Bronchial epithelial cell (primary cell): ENCODE results near the gene OR8G5. TPM values are rescaled to one million over a fixed set of nuclear protein-coding genes. Genes with fewer than 3 reads are reported as not detected.
"Not testable (repeated sequence)": the region's sequence is repeated elsewhere in the genome, so short reads cannot be mapped to it uniquely, and the experiment has no call there.

Experiments
- DNase-seq: peaks from one replicate; pipeline ENCODE4 v3.0.0-alpha.2; 2010; ENCODE audit warnings: low read depth
- FAIRE-seq: peaks from 2 replicates; lab custom pipeline; 2011; peaks lifted over from hg19 to GRCh38; lab: Jason Lieb, UNC
- H3K27me3 ChIP-seq: 2 replicates; pipeline ENCODE4 v1.5.1; 2011; ENCODE audit warnings: low read length; ENCODE audit not compliant: control insufficient read depth, insufficient read depth
- H3K36me3 ChIP-seq: 2 replicates; pipeline ENCODE4 v1.5.1; 2011; ENCODE audit warnings: low read length; ENCODE audit not compliant: control insufficient read depth, insufficient read depth
- H3K4me3 ChIP-seq: 2 replicates; pipeline ENCODE4 v1.5.1; 2011; ENCODE audit warnings: mild to moderate bottlenecking, low read depth, low read length, control low read depth
- total RNA-seq: library from RNA; depleted of rRNA; stranded (reverse); fragments of >200 nt; gene quantifications from 2 replicates; pipeline ENCODE4 v1.2.1, GENCODE V29; 2014
- TF ChIP-seq, protein P1 (sequence below): IDR thresholded peaks from 2 replicates; pipeline ENCODE4 v1.5.1; 2011; ENCODE audit warnings: mild to moderate bottlenecking, moderate library complexity, low read length, control low read depth, inconsistent platforms; ENCODE audit not compliant: insufficient read depth, severe bottlenecking

The OR8G5 gene
- total RNA-seq, 1 donor from 2014 or later, result not detected

DNA sequence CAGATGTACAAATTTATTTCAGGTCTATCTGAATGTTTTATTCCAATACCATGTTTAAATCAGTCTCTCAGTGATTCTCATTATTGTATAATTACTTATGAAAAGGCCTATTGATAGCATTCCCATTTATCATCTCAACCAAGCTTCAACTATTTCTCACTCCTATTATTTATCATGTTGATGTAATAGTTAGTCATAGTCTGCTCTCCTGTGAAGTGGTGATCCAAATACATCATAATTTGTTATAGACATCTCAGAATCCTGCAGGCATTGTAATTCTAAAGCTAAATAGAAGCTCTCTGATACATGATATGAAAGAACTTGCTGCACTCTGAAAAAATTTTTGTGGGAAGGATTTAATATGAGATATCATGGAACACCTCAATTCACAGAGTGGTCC is 37.0 kb upstream of the OR8G5 start:
- no peaks in the 10 kb centered on the region for H3K27me3 ChIP-seq
- FAIRE-seq, result no peak
- H3K4me3 ChIP-seq, result no peak overlapping the region
- no peaks in the 10 kb centered on the region for H3K36me3 ChIP-seq
- peak; percentile 84 for DNase-seq
- TF ChIP-seq, protein P1, sequence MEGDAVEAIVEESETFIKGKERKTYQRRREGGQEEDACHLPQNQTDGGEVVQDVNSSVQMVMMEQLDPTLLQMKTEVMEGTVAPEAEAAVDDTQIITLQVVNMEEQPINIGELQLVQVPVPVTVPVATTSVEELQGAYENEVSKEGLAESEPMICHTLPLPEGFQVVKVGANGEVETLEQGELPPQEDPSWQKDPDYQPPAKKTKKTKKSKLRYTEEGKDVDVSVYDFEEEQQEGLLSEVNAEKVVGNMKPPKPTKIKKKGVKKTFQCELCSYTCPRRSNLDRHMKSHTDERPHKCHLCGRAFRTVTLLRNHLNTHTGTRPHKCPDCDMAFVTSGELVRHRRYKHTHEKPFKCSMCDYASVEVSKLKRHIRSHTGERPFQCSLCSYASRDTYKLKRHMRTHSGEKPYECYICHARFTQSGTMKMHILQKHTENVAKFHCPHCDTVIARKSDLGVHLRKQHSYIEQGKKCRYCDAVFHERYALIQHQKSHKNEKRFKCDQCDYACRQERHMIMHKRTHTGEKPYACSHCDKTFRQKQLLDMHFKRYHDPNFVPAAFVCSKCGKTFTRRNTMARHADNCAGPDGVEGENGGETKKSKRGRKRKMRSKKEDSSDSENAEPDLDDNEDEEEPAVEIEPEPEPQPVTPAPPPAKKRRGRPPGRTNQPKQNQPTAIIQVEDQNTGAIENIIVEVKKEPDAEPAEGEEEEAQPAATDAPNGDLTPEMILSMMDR, result no peak

DNA sequence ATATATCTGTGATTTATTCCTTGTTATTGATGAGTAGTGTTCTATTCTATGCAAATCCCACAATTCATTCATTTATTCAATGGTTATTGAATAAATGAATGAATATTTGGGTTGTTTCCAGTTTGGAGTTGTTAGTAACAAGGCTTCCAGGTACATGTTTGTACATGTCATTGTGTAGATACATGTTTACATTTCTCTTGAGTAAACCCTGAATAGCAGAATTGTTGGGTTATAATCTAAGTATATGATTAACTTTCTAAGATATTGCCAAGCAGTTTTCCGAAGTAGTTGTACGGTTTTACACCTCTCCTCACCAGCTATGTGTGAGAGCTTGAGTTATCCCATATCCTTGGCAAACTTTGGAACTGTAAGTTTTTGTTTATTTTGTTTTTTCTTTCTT is 33.8 kb upstream of the OR8G5 start:
- Histone ChIP-seq H3K36me3 (no peaks in the 10 kb centered on the region), H3K4me3 (no peak overlapping the region), H3K27me3 (no peaks in the 10 kb centered on the region)
- TF ChIP-seq, protein P1, result no peak
- FAIRE-seq (no peak), DNase-seq (peak; percentile 86)

DNA sequence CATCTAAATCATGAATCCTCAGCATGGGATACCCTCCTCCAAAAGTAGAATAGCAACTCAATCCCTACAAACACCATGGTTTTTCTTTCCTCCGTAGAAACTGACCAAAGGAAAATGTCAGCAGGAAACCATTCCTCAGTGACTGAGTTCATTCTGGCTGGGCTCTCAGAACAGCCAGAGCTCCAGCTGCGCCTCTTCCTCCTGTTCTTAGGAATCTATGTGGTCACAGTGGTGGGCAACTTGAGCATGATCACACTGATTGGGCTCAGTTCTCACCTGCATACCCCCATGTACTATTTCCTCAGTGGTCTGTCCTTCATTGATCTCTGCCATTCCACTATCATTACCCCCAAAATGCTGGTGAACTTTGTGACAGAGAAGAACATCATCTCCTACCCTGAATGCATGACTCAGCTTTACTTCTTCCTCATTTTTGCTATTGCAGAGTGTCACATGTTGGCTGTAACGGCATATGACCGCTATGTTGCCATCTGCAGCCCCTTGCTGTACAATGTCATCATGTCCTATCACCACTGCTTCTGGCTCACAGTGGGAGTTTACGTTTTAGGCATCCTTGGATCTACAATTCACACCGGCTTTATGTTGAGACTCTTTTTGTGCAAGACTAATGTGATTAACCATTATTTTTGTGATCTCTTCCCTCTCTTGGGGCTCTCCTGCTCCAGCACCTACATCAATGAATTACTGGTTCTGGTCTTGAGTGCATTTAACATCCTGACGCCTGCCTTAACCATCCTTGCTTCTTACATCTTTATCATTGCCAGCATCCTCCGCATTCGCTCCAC is 31.4 kb upstream of the OR8G5 start:
- not testable (repeated sequence) for DNase-seq, H3K27me3 ChIP-seq, H3K36me3 ChIP-seq, H3K4me3 ChIP-seq
- FAIRE-seq, result peak; percentile 58

DNA sequence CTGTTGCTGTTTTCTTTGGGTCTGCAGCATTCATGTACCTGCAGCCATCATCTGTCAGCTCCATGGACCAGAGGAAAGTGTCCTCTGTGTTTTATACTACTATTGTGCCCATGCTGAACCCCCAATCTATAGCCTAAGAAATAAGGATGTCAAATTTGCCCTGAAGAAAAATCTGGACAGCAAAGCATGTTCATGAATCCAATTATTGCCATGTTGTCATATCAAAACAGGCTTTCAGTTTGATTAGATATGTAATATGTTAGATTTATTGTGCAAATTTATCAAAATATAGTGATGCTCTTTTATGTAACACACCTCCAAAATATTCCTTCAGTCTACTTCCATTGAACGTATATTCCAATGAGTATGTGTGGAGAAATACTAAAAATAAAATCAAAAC is 30.7 kb upstream of the OR8G5 start:
- DNase-seq, result no peak
- no peak overlapping the region for H3K4me3 ChIP-seq
- no peaks in the 10 kb centered on the region for H3K27me3 ChIP-seq
- no peak for FAIRE-seq
- TF ChIP-seq, protein P1, result no peak
- no peaks in the 10 kb centered on the region for H3K36me3 ChIP-seq

DNA sequence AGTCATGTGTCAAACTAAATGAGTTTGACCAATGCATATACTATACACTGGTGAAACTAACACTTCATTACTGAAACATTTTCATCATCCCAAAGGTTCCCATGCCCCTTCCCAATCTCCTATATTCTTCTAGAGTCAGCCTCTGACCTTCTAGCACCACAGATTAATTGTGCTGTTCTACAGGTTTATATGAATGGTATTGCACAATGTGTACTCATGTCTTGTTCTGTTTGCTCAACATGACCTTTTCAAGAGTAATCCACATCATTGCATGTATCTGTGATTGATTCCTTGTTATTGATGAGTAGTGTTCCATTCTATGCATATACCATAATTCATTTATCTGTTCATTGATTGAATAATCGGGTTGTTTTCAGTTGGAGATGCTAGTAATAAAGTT is 22.8 kb upstream of the OR8G5 start:
- no peak for FAIRE-seq
- Histone ChIP-seq H3K36me3 (no peaks in the 10 kb centered on the region), H3K4me3 (no peak overlapping the region), H3K27me3 (no peaks in the 10 kb centered on the region)
- peak; percentile 50 for DNase-seq
- TF ChIP-seq, protein P1, result no peak

DNA sequence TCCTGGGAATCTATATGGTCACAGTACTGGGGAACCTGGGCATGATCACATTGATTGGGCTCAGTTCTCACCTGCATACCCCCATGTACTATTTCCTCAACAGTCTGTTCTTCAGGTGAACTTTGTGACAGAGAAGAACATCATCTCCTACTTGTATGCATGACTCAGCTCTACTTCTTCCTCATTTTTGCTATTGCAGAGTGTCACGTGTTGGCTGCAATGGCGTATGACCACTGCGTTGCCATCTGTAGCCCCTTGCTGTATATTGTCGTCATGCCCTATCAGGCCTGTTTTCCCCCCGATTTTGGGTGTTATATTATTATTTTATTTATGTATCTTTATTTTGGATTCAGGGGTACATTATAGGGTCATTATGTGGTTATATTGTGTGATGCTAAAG is 17.7 kb upstream of the OR8G5 start:
- no peaks in the 10 kb centered on the region for H3K36me3 ChIP-seq
- no peak overlapping the region for H3K4me3 ChIP-seq
- DNase-seq (no peak), FAIRE-seq (peak; percentile 32)
- H3K27me3 ChIP-seq, result no peaks in the 10 kb centered on the region
- TF ChIP-seq, protein P1, result no peak
